Smooth muscle cell (in vitro differentiated cells): ENCODE measurements around the gene LRRC19. TPM values are rescaled to one million over a fixed set of nuclear protein-coding genes. Genes with fewer than 3 reads are reported as not detected.

Experiments
- DNase-seq: peaks from one replicate; lab custom pipeline; 2025; ENCODE audit not compliant: unreplicated experiment; lab: John Stamatoyannopoulos, UW
- H2AFZ ChIP-seq: fragments of 200-600 bp; sonication (generic); 2 replicates; pipeline ENCODE4 v1.6.0; 2016; ENCODE audit warnings: antibody characterized with exemption, low read depth, mild to moderate bottlenecking
- H3F3A ChIP-seq: fragments of 200-600 bp; sonication (generic); 2 replicates; pipeline ENCODE4 v1.6.0; 2017; ENCODE audit warnings: antibody characterized with exemption, low read depth
- H3K27ac ChIP-seq: fragments of 200-600 bp; sonication (generic); 2 replicates; pipeline ENCODE4 v1.5.1; 2016; ENCODE audit warnings: low read depth, mild to moderate bottlenecking
- H3K27me3 ChIP-seq: fragments of 200-600 bp; sonication (generic); 2 replicates; pipeline ENCODE4 v1.6.1; 2016; ENCODE audit warnings: low read depth, mild to moderate bottlenecking
- H3K36me3 ChIP-seq: fragments of 200-600 bp; sonication (generic); 2 replicates; pipeline ENCODE4 v1.5.1; 2016; ENCODE audit warnings: low read depth
- H3K4me1 ChIP-seq: fragments of 200-600 bp; sonication (generic); 2 replicates; pipeline ENCODE4 v1.5.1; 2016; ENCODE audit warnings: low read depth
- H3K4me2 ChIP-seq: fragments of 200-600 bp; sonication (generic); 2 replicates; pipeline ENCODE4 v1.6.0; 2016; ENCODE audit warnings: mild to moderate bottlenecking
- H3K4me3 ChIP-seq: fragments of 200-600 bp; sonication (generic); 2 replicates; pipeline ENCODE4 v1.5.1; 2016; ENCODE audit warnings: mild to moderate bottlenecking
- H3K79me2 ChIP-seq: fragments of 200-600 bp; sonication (generic); 2 replicates; pipeline ENCODE4 v1.6.0; 2016; ENCODE audit warnings: low read depth, mild to moderate bottlenecking
- H3K9ac ChIP-seq: fragments of 200-600 bp; sonication (generic); 2 replicates; pipeline ENCODE4 v1.6.0; 2016; ENCODE audit warnings: low read depth
- H3K9me3 ChIP-seq: fragments of 200-600 bp; sonication (generic); replicated peaks from 2 replicates; pipeline ENCODE4 v1.5.1; 2016; ENCODE audit warnings: low read depth
- H4K20me1 ChIP-seq: fragments of 200-600 bp; sonication (generic); 2 replicates; pipeline ENCODE4 v1.6.0; 2016; ENCODE audit warnings: low read depth
- WGBS: methylation state at CpG from one replicate; pipeline ENCODE4 v1.1.7; 2016; ENCODE audit warnings: low lambda C conversion rate; 5-methylcytosine and 5-hydroxymethylcytosine counted together
- polyA plus RNA-seq: library from polyadenylated mRNA; unstranded; fragments of >200 nt; fragmentation: Nextera tagmentation; extraction: Ambion mirVana; gene quantifications from 2 replicates; pipeline ENCODE4 v1.2.1, GENCODE V29; 2016
- total RNA-seq: library from RNA; depleted of rRNA; stranded (reverse); fragments of >200 nt; gene quantifications from 2 replicates; pipeline ENCODE4 v1.2.3, GENCODE V29; 2014
- TF ChIP-seq, protein P1 (sequence below): fragments of 200-600 bp; sonication (generic); IDR thresholded peaks from 2 replicates; pipeline ENCODE4 v1.5.1; 2017; ENCODE audit warnings: borderline replicate concordance, mild to moderate bottlenecking, antibody characterized with exemption; ENCODE audit not compliant: insufficient read depth, poor library complexity, severe bottlenecking

Gene LRRC19
- total and polyA plus RNA-seq, 2 experiments from 2014 or later = 0.26 TPM; not detected in 1

DNA sequence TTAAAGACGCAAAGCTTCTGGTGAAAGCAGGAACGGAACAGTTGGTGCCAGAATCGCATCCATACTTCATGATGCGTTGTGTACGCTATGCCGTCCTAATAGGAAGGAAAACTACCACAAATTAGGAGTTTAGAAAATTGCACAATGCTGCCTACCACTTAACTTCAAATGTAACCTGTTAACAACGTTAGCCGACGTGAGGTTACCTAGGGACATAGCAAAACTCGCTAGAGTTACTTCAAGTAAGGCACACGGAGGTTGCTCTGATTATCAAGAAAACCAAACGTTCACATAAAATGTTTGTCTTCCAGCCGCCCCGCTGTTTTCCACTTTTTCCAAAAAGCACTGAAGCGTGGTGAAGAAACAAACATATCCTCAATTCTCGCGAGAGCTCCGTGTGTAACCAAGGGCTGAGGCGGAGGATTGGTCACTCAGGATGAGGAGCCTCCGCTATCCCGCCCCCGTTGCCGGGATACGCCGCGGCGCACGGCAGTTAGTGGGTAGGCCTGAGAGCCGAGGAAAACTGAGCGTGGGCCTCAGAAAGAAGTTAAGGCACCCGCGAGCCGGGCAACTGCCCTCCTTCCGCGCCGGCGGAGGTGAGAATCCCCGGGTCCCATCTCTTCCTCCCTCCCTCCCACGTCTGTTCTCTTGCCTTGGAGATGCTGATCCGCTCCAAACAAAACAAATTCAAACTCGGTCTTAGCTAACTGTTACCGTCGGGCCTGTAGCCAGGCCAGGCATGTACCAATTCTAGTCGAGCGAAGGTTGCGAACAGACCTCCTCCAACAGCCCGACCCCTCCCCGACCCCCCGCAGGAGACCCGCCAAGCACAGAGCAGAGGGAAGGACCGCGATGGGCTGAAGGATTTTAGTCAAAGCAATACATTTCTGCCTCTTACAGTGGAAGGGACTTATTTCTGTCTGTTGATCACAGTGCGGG is 49.3 kb downstream of the LRRC19 start, which contains the start of gene IFT74:
Gene IFT74 (plus strand): TSS at position 492 of the 939 bp plus-strand sequence. CDS start 5,556 bp downstream, outside the sequence.
- H3K4me1 ChIP-seq = peaks cover 14% of the 10 kb centered on the region
- TF ChIP-seq, protein P1, sequence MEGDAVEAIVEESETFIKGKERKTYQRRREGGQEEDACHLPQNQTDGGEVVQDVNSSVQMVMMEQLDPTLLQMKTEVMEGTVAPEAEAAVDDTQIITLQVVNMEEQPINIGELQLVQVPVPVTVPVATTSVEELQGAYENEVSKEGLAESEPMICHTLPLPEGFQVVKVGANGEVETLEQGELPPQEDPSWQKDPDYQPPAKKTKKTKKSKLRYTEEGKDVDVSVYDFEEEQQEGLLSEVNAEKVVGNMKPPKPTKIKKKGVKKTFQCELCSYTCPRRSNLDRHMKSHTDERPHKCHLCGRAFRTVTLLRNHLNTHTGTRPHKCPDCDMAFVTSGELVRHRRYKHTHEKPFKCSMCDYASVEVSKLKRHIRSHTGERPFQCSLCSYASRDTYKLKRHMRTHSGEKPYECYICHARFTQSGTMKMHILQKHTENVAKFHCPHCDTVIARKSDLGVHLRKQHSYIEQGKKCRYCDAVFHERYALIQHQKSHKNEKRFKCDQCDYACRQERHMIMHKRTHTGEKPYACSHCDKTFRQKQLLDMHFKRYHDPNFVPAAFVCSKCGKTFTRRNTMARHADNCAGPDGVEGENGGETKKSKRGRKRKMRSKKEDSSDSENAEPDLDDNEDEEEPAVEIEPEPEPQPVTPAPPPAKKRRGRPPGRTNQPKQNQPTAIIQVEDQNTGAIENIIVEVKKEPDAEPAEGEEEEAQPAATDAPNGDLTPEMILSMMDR = no peak
- no peaks in the 10 kb centered on the region for H3K9me3 ChIP-seq
- H3K27ac ChIP-seq = peak within 1 kb of the TSS; percentile 85
- H3K4me2 ChIP-seq = peak within 1 kb of the TSS; percentile 85
- H4K20me1 ChIP-seq = no peaks in the 10 kb centered on the region
- H3K36me3 ChIP-seq = no peaks in the 10 kb centered on the region
- DNase-seq = peak; percentile 77
- peaks cover 4% of the 10 kb centered on the region for H3F3A ChIP-seq
- WGBS = under 1% methylated on average over 53 of the region's 53 CpGs
- peak within 1 kb of the TSS; percentile 59 for H3K4me3 ChIP-seq
- peaks cover 12% of the 10 kb centered on the region for H3K79me2 ChIP-seq
- peak within 1 kb of the TSS; percentile 87 for H3K9ac ChIP-seq
- no peaks in the 10 kb centered on the region for H3K27me3 ChIP-seq
- peak within 1 kb of the TSS; percentile 84 for H2AFZ ChIP-seq

DNA sequence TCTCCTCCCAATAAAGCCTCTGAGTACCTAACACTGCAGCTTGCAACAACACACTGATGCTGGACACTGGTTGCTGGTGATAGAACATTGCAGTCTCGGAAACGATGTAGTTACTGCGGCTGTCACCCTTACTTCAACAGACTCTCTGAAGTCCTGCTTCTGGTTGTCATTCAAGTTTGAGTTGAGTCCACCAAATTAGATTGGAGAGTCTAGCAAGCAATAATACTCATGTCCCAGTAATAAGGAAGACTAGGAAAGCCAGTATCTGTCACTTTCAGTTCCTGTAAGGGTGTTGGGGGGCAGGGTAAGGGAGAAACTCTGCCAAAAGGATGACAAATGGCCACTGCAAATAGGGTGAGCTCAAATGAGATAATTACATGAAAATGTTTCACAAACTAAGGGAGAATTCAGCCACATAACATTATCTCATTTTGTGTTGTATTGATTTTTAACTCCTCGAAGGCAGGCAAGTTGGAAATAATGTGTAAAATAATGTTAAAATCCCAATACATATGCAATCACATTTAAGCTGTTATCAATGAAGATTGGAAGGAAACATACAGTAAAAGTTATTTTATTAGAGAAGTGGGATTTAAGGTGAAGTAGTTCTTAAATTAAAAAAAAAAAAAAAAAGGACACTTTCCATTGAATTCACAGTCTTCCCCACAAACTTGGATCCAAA is 50.1 kb downstream of the LRRC19 start:
- Histone ChIP-seq H3K79me2 (peaks cover 12% of the 10 kb centered on the region), H2AFZ (peak overlapping the region; percentile 84), H3F3A (peaks cover 4% of the 10 kb centered on the region), H3K9ac (peak overlapping the region; percentile 87), H3K27me3 (no peaks in the 10 kb centered on the region), H3K9me3 (no peaks in the 10 kb centered on the region), H3K27ac (peak overlapping the region; percentile 85), H4K20me1 (no peaks in the 10 kb centered on the region), H3K4me1 (peaks cover 14% of the 10 kb centered on the region), H3K36me3 (no peaks in the 10 kb centered on the region), H3K4me2 (peak overlapping the region; percentile 85), H3K4me3 (peak overlapping the region; percentile 59)
- 85% methylated on average over 4 of the region's 4 CpGs for WGBS
- TF ChIP-seq, protein P1 = no peak
- DNase-seq = no peak

DNA sequence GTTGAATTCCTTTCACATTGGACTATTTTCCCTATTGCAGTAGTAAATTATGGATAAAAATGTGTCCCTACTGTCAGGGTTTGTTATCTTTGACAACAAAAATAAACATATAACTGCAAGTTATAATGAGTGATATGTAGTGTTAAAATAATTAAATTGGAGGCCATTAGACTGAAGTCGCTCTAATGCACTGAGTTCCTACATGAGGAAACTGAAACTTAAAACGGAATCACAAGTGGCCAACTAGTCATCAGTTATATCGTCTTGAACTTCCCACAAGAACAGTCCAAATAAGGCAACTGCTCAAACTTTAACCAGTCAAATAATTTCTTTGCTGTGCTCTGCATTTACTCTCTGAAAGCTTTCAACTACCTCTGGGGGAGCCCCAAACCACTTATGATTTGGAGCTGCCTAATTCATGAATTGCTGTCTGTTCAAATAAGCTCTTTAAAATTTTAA is 51.4 kb downstream of the LRRC19 start:
- Histone ChIP-seq H4K20me1 (no peaks in the 10 kb centered on the region), H3K27ac (no peak overlapping the region), H3K4me2 (no peak overlapping the region), H3K36me3 (no peaks in the 10 kb centered on the region), H3K79me2 (peaks cover 12% of the 10 kb centered on the region), H3K9ac (no peak overlapping the region), H3K4me3 (no peak overlapping the region), H3K27me3 (no peaks in the 10 kb centered on the region), H3K4me1 (peaks cover 14% of the 10 kb centered on the region), H2AFZ (peak overlapping the region; percentile 5), H3K9me3 (no peaks in the 10 kb centered on the region), H3F3A (peaks cover 4% of the 10 kb centered on the region)
- WGBS = 80% methylated on average over 3 of the region's 3 CpGs
- TF ChIP-seq, protein P1 = no peak
- DNase-seq = no peak
